Measurements from ENCODE around the gene EMP2. TPM values are rescaled to one million over a fixed set of nuclear protein-coding genes. Genes with fewer than 3 reads are reported as not detected.
"Not testable (repeated sequence)": the region's sequence is repeated elsewhere in the genome, so short reads cannot be mapped to it uniquely, and the experiment has no call there.

EMP2 gene
- total and polyA plus RNA-seq, 8 donors, result 10.7 to 60.9 (median 38.8) TPM

GRCh38 chr16:10561425-10561824 is 19.0 kb downstream of the EMP2 start:
- DNase-seq, result no peak
- Histone ChIP-seq H3K27ac (peak overlapping the region in 4 of 5 donors; percentile 26 to 96 (median 60)), H3K27me3 (no peaks in the 10 kb centered on the region), H3K4me3 (no peak overlapping the region), H3K36me3 (peaks cover 0 to 3% (median under 1%) of the 10 kb centered on the region in 4 donors), H3K4me1 (peaks cover 29 to 69% (median 60%) of the 10 kb centered on the region in 4 donors), H3K9me3 (peaks cover 0 to 10% (median 6%) of the 10 kb centered on the region in 4 donors)
- WGBS, 5 donors, result 72 to 92% (median 85%) methylated on average over 3 of the region's 3 CpGs
- no peak for TF ChIP-seq POLR2AphosphoS5 (IDR thresholded peaks at IDR 0.05)
- no peak for TF ChIP-seq CTCF (IDR thresholded peaks at IDR 0.05)
- TF ChIP-seq EP300 (IDR thresholded peaks at IDR 0.05), result no peak
- TF ChIP-seq POLR2A (IDR thresholded peaks at IDR 0.05), result no peak
- intact Hi-C loops (cut with DNase I; ENCODE audit: low total_unique reads), result no loop called here

GRCh38 chr16:10561001-10561400 is 19.4 kb downstream of the EMP2 start:
- Histone ChIP-seq H3K27ac (peak overlapping the region; percentile 22 to 96 (median 88)), H3K4me3 (no peak overlapping the region), H3K9me3 (peaks cover 0 to 10% (median 6%) of the 10 kb centered on the region in 4 donors), H3K27me3 (no peaks in the 10 kb centered on the region), H3K4me1 (peaks cover 29 to 72% (median 62%) of the 10 kb centered on the region in 4 donors), H3K36me3 (peaks cover 0 to 3% (median 0%) of the 10 kb centered on the region in 4 donors)
- intact Hi-C loops (cut with DNase I; ENCODE audit: low total_unique reads), result no loop called here
- DNase-seq, result no peak
- TF ChIP-seq EP300 (IDR thresholded peaks at IDR 0.05) (no peak), POLR2AphosphoS5 (IDR thresholded peaks at IDR 0.05) (no peak), CTCF (IDR thresholded peaks at IDR 0.05) (no peak), POLR2A (IDR thresholded peaks at IDR 0.05) (no peak)
- 70 to 80% (median 76%) methylated on average over 3 of the region's 3 CpGs for WGBS, 5 donors

- WGBS, 5 donors, result 89 to 92% (median 90%) methylated on average over 4 of the region's 4 CpGs
- intact Hi-C loops (cut with DNase I; ENCODE audit: low total_unique reads); DNase-seq; H3K36me3 ChIP-seq; H3K4me3 ChIP-seq; H3K27me3 ChIP-seq: not testable (repeated sequence)
- H3K4me1 ChIP-seq, result peaks cover 29 to 67% (median 59%) of the 10 kb centered on the region in 4 donors
- H3K27ac ChIP-seq, result peak overlapping the region in 4 of 5 donors; percentile 80 to 96 (median 88)
- H3K9me3 ChIP-seq, result peaks cover 0 to 10% (median 6%) of the 10 kb centered on the region in 4 donors
Measured at GRCh38 chr16:10559792-10560191, 20.6 kb downstream of the EMP2 start.

GRCh38 chr16:10558746-10559641 is 21.4 kb downstream of the EMP2 start:
- peak overlapping the region; percentile 10 to 34 (median 20) for H3K4me3 ChIP-seq
- H3K36me3 ChIP-seq, result peaks cover 0 to 3% (median 0%) of the 10 kb centered on the region in 4 donors
- DNase-seq, result peak; percentile 59 to 75
- intact Hi-C loops (cut with DNase I; ENCODE audit: low total_unique reads), result no loop called here
- TF ChIP-seq POLR2AphosphoS5 (IDR thresholded peaks at IDR 0.05) (peak in 2 of 3 donors; percentile 14 to 30), EP300 (IDR thresholded peaks at IDR 0.05) (no peak)
- WGBS, 5 donors, result 5 to 35% (median 15%) methylated on average over 14 to 25 of the region's 25 CpGs
- H3K4me1 ChIP-seq, result peaks cover 29 to 71% (median 60%) of the 10 kb centered on the region in 4 donors
- peaks cover 0 to 10% (median 6%) of the 10 kb centered on the region in 4 donors for H3K9me3 ChIP-seq
- no peaks in the 10 kb centered on the region for H3K27me3 ChIP-seq
- peak overlapping the region; percentile 80 to 96 (median 88) for H3K27ac ChIP-seq

GRCh38 chr16:10558305-10558704 is 22.1 kb downstream of the EMP2 start:
- Histone ChIP-seq H3K27me3 (no peaks in the 10 kb centered on the region), H3K9me3 (peaks cover 0 to 10% (median 6%) of the 10 kb centered on the region in 4 donors), H3K27ac (peak overlapping the region; percentile 80 to 96 (median 88)), H3K4me3 (peak overlapping the region; percentile 10 to 34 (median 20)), H3K36me3 (no peaks in the 10 kb centered on the region), H3K4me1 (peaks cover 29 to 72% (median 62%) of the 10 kb centered on the region in 4 donors)
- intact Hi-C loops (cut with DNase I; ENCODE audit: low total_unique reads), result no loop called here
- no peak for TF ChIP-seq CTCF (IDR thresholded peaks at IDR 0.05)
- TF ChIP-seq EP300 (IDR thresholded peaks at IDR 0.05), result no peak
- TF ChIP-seq POLR2AphosphoS5 (IDR thresholded peaks at IDR 0.05), result no peak
- no peak for TF ChIP-seq POLR2A (IDR thresholded peaks at IDR 0.05)
- DNase-seq, result peak; percentile 40 to 71
- 14 to 36% (median 22%) methylated on average over 7 of the region's 7 CpGs for WGBS, 5 donors
